Measurements from ENCODE around the gene MRPS27.

Gene MRPS27

DNA sequence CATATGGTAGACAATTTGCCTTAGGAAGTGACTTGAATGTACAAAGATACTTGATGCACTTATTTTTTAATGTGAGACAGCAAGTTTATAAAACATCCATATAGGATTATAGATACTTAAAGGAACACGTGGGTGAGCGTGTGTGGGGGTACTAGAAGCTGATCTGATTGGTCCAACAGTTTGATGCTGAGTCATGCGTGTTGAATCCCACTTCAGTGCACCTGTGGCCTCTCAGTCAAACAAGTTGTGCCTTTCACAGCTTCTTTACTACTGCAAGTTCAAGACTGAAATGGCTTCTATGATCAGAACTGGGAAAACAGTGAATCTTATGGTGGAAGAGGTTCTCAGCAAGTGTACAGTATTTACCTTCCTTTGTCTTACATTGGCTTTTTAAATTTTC, 113.9 kb downstream of the MRPS27 start:
- in situ Hi-C loops (cut with MboI; ENCODE audit: low sequenced_read_pairs), result no loop called here

GRCh38 chr5:72205431-72206009, 114.5 kb downstream of the MRPS27 start:
- in situ Hi-C loops (cut with MboI; ENCODE audit: low sequenced_read_pairs), result no loop called here

DNA sequence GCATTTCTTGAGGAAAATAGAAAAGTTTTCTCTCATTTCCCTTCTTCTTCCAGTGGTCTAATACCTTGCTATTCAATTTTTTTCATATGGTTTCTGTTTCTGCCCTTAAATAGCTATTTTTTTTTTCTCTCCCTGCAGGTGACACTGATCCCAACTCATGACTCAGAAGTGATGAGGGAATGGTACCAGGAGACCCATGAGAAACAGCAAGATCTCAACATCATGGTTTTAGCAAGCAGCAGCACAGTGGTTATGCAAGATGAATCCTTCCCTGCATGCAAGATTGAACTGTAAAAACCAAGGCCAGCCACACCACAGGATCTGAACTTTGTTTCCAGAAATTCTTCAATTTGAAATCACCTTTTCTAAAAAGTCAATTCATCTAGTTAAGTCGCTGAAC, 115.1 kb downstream of the MRPS27 start:
- in situ Hi-C loops (cut with MboI; ENCODE audit: low sequenced_read_pairs), result no loop called here

DNA sequence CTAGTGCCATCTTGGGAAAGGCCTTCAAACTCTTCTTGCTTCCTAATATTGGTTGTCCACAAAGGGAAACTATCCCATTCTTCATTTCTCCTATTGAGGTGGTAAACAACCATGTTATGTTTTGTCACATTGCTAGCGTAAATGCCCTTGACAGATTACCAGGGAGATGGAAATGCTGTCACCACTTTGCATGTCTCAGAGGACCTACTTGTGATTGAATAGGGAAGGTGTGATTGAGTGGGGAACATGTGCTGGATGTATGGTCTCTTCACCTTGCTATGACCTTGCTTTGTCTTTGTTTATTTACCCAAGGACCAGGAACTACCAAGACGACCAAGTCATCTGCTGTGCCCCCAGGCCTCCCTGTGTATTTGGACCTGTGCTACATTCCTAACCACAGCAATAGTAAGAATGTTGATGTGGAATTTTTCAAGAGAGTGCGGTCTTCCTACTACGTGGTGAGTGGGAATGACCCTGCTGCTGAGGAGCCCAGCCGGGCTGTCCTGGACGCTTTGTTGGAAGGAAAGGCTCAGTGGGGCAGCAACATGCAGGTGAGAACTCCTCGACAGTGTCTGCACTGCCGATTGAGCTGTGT, 116.7 kb downstream of the MRPS27 start:
- in situ Hi-C loops (cut with MboI; ENCODE audit: low sequenced_read_pairs), result no loop called here

DNA sequence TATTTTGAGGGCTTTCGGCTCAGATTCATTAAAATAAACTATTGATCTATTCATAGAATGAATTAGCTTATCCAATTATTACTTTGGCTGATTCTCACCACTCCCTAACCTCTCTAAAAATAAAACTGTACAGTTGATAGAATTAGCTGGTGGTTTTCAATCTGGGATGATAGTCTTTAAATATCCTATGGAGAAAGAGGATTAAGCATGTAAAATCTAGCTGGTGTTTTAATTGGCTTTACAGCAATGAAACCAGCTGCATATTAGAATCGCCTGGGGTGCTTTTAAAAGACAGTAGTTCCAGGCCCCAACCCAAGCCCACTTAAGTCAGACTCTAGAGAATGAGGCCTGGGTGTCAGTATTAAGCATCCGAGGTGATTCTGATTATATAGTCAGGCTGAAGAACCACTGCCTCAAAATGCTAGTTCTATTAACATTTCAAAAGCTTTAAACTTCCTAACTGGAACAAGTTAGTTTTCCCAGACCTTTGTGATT, 117.7 kb downstream of the MRPS27 start:
- in situ Hi-C loops (cut with MboI; ENCODE audit: low sequenced_read_pairs), result no loop called here

DNA sequence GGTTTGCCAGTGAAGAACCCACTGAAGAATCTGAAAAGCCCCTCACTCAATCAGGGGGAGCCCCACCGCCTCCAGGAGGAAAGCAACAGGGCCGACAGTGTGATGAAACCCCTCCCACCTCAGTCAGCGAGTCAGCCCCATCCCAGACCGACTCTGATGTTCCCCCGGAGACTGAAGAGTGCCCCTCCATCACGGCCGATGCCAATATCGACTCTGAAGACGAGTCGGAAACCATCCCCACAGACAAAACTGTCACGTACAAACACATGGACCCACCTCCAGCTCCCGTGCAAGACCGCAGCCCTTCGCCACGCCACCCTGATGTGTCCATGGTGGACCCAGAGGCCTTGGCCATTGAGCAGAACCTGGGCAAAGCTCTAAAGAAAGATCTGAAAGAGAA, 120.4 kb downstream of the MRPS27 start:
- in situ Hi-C loops (cut with MboI; ENCODE audit: low sequenced_read_pairs), result no loop called here

DNA sequence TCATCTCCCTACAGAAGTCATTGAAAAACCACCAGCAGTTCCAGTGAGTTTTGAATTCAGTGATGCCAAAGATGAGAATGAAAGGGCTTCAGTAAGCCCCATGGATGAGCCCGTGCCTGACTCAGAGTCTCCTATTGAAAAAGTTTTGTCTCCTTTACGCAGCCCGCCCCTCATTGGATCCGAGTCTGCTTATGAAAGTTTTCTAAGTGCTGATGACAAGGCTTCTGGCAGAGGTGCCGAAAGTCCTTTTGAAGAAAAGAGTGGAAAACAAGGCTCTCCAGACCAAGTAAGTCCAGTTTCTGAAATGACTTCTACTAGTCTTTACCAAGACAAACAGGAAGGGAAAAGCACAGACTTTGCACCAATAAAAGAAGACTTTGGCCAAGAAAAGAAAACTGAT, 122.6 kb downstream of the MRPS27 start:
- in situ Hi-C loops (cut with MboI; ENCODE audit: low sequenced_read_pairs), result no loop called here

- in situ Hi-C loops (cut with MboI; ENCODE audit: low sequenced_read_pairs), result no loop called here
Measured at GRCh38 chr5:72195581-72195980, 124.5 kb downstream of the MRPS27 start.

DNA sequence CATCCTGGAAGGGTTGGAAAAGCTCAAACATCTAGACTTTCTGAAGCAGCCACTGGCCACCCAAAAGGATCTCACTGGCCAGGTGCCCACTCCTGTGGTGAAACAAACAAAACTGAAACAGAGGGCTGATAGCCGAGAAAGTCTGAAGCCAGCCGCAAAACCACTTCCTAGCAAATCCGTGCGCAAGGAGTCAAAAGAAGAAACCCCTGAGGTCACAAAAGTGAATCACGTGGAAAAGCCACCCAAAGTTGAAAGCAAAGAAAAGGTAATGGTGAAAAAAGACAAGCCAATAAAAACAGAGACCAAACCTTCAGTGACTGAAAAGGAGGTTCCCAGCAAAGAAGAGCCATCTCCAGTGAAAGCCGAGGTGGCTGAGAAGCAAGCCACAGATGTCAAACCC, 125.2 kb downstream of the MRPS27 start:
- in situ Hi-C loops (cut with MboI; ENCODE audit: low sequenced_read_pairs), result no loop called here

GRCh38 chr5:72191404-72191803, 128.6 kb downstream of the MRPS27 start:
- in situ Hi-C loops (cut with MboI; ENCODE audit: low sequenced_read_pairs), result no loop called here

GRCh38 chr5:72189146-72189545, 130.9 kb downstream of the MRPS27 start:
- in situ Hi-C loops (cut with MboI; ENCODE audit: low sequenced_read_pairs), result no loop called here

GRCh38 chr5:72188166-72188565, 131.9 kb downstream of the MRPS27 start:
- in situ Hi-C loops (cut with MboI; ENCODE audit: low sequenced_read_pairs), result no loop called here

DNA sequence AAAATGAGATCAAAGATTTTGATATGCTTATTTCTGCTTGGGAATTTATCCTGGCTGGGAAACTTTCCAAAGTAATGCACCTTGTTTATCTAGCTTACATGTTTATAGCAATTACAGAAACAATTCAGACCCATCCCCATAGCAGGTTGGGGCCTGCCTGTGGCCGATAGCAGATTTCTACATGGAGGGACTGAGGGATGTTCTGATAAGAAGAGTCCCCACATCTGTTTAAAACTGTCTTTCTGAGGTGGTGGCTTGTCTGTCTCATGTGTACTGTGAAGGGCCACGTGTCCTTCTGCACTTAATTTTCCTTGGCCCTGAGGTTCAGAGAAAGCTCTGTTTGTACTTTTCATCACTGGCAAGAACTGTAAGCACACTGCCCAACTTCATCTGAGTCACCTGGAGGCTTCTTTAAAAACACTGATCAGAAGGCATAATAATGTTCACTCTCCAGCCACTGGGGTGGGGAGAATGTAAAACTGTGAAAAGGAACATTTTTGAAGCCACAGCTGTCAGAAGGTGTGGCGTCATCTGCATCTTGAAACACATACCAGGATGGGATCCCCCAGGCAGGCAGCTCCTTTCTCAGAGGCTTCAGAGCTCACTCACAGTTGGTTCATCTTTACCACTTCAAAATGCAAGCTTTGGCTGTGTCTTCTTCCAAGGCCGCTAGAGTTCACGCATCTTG, 132.5 kb downstream of the MRPS27 start:
- in situ Hi-C loops (cut with MboI; ENCODE audit: low sequenced_read_pairs), result no loop called here

DNA sequence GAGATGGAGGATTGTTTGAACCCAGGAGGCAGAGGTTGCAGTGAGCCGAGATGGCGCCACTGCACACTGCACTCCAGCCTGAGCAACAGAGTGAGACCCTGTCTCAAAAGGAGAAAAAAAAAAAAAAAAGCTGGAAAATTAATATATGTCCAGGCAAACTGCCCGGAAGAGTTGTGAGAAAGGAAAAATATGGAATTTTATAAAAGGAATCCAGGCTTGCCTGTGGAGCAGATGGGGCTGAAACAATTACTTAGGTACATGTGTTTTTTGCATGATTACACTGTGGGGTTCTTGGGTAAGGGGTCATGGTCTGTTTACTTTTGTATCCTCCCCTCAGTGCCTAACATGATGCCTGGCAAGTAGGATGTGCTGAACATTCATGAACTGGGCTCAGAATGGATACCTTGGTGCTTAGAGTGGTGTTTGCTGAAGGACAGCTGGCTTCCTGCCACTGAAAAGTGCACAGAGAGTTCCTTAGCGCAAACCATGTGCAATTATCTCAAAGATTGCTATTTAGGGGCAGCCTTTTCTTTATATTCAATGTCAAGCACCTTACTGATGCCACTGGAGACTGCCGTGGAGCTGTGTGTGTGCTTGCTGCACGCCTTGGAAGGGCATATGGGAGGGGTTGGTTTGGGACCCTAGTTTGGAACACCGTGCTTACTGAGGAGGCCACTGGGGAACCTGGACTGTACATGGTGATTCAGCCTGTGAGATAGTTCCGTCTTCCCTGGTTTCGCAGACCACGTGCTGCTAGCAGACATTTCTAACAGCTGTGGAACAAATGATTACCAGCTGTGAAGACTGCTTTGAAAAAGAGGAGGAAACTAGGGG, 134.3 kb downstream of the MRPS27 start:
- in situ Hi-C loops (cut with MboI; ENCODE audit: low sequenced_read_pairs), result no loop called here

DNA sequence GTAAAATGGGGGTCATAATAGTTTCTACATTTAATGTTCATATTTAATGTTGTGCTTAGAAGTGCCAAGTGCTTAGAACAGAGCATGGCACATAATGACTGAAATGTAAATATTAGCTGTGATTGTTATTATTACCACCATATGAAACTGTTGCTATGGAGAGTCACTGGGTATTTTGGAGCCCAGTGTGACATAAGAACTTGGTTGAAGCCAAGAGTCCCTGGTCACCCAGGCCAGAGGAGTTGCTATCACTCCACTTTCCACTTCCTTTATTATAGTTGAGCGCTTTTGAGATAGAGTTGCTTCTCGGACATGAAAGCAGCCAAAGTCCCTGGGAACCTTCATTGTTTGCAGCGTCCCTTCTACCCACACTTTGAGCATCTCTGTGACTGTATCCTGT, 135.6 kb downstream of the MRPS27 start:
- in situ Hi-C loops (cut with MboI; ENCODE audit: low sequenced_read_pairs), result no loop called here

DNA sequence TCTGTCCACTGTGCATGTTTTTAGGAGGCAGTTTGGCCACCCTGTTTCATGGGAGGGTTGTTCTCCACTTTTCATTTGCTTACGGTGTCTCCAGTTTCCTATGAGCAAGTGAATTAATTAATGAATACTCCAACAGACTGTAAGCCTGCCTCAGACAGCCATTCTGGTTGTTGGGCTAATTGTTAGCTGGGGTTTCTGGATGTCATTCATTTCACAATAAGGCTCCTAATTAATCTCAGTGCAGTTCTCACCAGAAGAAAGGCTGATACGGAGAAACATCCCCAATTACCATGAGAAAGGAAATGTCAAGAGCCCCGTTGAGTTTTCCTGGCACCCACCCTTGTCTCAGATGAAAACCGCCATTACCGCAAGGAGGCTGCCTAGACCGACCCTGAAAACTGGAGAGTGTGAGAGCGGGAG, 136.9 kb downstream of the MRPS27 start:
- in situ Hi-C loops (cut with MboI; ENCODE audit: low sequenced_read_pairs), result no loop called here

GRCh38 chr5:72182686-72183085, 137.4 kb downstream of the MRPS27 start:
- in situ Hi-C loops (cut with MboI; ENCODE audit: low sequenced_read_pairs), result no loop called here

GRCh38 chr5:72180925-72181324, 139.1 kb downstream of the MRPS27 start:
- in situ Hi-C loops (cut with MboI; ENCODE audit: low sequenced_read_pairs), result no loop called here

DNA sequence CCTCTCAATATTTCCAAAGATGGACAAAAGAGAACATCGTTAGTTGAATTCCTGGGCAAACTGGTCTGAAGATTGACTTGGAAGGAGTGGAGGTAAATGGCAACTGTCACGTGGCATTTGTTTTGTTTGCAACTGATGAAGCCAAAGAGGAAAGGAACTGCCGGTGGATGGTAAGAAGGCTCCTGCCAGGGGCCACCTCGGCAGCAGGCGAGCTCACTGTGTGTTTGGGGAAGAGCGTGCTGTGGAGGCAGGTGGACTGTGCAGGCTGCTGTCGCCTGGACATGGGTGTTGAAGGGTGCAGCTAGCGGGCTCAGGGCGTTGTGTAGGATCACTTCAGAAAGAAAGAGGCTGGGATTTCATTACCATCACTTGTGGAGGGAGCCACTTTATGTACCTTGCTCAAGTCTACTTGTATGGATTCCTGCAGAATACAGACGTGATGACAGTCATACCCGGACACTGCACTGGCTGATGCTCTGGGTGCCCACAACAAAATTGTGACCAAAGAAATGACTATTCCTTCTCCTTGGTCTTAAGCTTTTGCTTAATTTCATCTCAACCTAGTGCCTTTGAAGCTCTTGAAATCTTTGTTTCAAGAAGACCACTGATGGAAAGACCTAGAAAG, 140.1 kb downstream of the MRPS27 start:
- in situ Hi-C loops (cut with MboI; ENCODE audit: low sequenced_read_pairs), result no loop called here

DNA sequence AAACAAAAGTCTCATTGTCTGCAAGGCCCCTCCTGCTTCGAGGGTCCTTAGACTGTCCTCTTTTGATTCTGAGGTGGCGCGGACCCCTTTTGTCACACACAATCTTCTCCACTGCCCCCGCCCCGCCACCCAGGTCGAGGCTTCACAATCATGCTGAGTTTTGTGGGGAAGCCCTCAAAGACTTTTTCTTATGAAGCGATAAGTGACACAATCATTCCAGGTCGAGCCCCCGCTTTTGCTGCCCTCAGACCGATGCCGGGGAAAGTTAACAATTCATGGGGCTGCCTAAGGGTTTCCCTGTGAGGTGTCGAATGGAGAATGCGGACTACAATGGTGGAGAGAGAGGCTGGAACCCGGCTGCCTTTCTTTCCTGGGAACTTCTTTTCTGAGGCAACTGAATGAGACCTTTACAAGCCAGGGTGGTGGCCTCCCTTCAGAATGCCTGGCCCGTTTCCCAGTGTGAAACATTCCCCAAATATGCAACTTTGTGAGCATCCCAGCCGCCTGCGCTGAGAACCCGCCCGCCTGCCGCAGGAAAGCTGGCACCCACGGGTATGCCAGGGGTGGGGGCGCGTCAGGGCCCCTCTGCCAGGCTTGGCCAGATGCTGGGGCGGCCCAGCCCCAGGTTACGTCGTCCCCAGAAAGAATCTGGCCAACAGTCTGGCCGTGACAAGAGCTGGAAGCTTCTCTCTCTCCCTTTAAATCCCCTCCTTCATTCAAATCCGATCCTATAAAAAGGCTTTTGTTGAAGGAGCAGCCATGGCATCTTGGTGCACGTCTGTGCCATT, 140.8 kb downstream of the MRPS27 start:
- in situ Hi-C loops (cut with MboI; ENCODE audit: low sequenced_read_pairs), result no loop called here
